Suprapubic skin (tissue), 4 donors: Measurements from ENCODE around the gene CRYAB. TPM values are rescaled to one million over a fixed set of nuclear protein-coding genes. Genes with fewer than 3 reads are reported as not detected.
"Not testable (repeated sequence)": the region's sequence is repeated elsewhere in the genome, so short reads cannot be mapped to it uniquely, and the experiment has no call there.

Source experiments
- DNase-seq, 2 donors: peaks; one replicate each; pipeline ENCODE4 v3.0.0-alpha.2; 2019; ENCODE audit warnings: low spot score in 2 of 2
- H3K27ac ChIP-seq: fragments of 200-600 bp; sonication (generic); one replicate; pipeline ENCODE4 v1.5.1; 2019
- H3K27me3 ChIP-seq: fragments of 200-600 bp; sonication (generic); one replicate; pipeline ENCODE4 v1.5.1; 2019
- H3K36me3 ChIP-seq: fragments of 200-600 bp; sonication (generic); one replicate; pipeline ENCODE4 v1.5.1; 2019
- H3K4me1 ChIP-seq: fragments of 200-600 bp; sonication (generic); one replicate; pipeline ENCODE4 v1.5.1; 2019
- H3K4me3 ChIP-seq: fragments of 200-600 bp; sonication (generic); one replicate; pipeline ENCODE4 v1.5.1; 2019; ENCODE audit warnings: mild to moderate bottlenecking
- H3K9me3 ChIP-seq: fragments of 200-600 bp; sonication (generic); one replicate; pipeline ENCODE4 v1.5.1; 2019
- CTCF ChIP-seq, 2 donors: fragments of 200-600 bp in 1 of 2; fragments of 450-650 bp in 1 of 2; sonication (generic) in 1 of 2; IDR thresholded peaks; one replicate each; pipeline ENCODE4 v1.5.1; 2016 to 2019; ENCODE audit warnings: antibody characterized with exemption in 2 of 2, mild to moderate bottlenecking in 1 of 2, moderate library complexity in 1 of 2
- EP300 ChIP-seq: sonication (generic); formaldehyde crosslinking; IDR thresholded peaks from one replicate; pipeline ENCODE4 v1.6.1; 2017; ENCODE audit warnings: antibody characterized with exemption
- POLR2A ChIP-seq, 2 donors: fragments of 450-650 bp; IDR thresholded peaks; one replicate each; pipeline ENCODE4 v1.6.1; 2017; ENCODE audit warnings: antibody characterized with exemption in 2 of 2, mild to moderate bottlenecking in 2 of 2, moderate library complexity in 2 of 2
- POLR2AphosphoS5 ChIP-seq, 3 donors: sonication (generic); formaldehyde crosslinking; IDR thresholded peaks; one replicate each; pipeline ENCODE4 v1.6.1; 2017; ENCODE audit warnings: antibody characterized with exemption in 3 of 3
- WGBS: methylation state at CpG from one replicate; pipeline ENCODE4 v1.1.5; 2018; 5-methylcytosine and 5-hydroxymethylcytosine counted together
- total RNA-seq, 4 donors: library from RNA; depleted of rRNA; stranded (reverse); fragments of >200 nt; gene quantifications; one replicate each; pipeline ENCODE4 v1.1.0, GENCODE V29; 2016

CRYAB gene
- total RNA-seq, 4 donors from 2014 or later: 144 to 203 (median 176) TPM

GRCh38 chr11:111886844-111887243 lies 24.7 kb downstream of the CRYAB start:
- Histone ChIP-seq H3K36me3 (peaks cover 3% of the 10 kb centered on the region), H3K27me3 (no peaks in the 10 kb centered on the region), H3K4me1 (no peaks in the 10 kb centered on the region), H3K9me3 (no peaks in the 10 kb centered on the region), H3K27ac (no peak overlapping the region), H3K4me3 (no peak overlapping the region)
- WGBS: 88% methylated on average over 2 of the region's 2 CpGs
- TF ChIP-seq POLR2AphosphoS5 (IDR thresholded peaks at IDR 0.05) (no peak), POLR2A (IDR thresholded peaks at IDR 0.05) (no peak)
- DNase-seq: no peak

- H3K27me3 ChIP-seq: no peaks in the 10 kb centered on the region
- H3K36me3 ChIP-seq: peaks cover 3% of the 10 kb centered on the region
- H3K4me3 ChIP-seq: no peak overlapping the region
- TF ChIP-seq POLR2AphosphoS5 (IDR thresholded peaks at IDR 0.05) (no peak), CTCF (IDR thresholded peaks at IDR 0.05) (no peak), POLR2A (IDR thresholded peaks at IDR 0.05) (no peak)
- H3K27ac ChIP-seq: no peak overlapping the region
- no peaks in the 10 kb centered on the region for H3K9me3 ChIP-seq
- no peak for DNase-seq
- 68% methylated on average over 4 of the region's 4 CpGs for WGBS
- no peaks in the 10 kb centered on the region for H3K4me1 ChIP-seq
Observed at GRCh38 chr11:111886032-111886431, 25.5 kb downstream of the CRYAB start.

GRCh38 chr11:111885053-111885452 lies 26.5 kb downstream of the CRYAB start:
- DNase-seq, H3K27me3 ChIP-seq, H3K36me3 ChIP-seq, H3K4me1 ChIP-seq, H3K9me3 ChIP-seq, H3K27ac ChIP-seq, H3K4me3 ChIP-seq: not testable (repeated sequence)
- WGBS: 92% methylated on average over 4 of the region's 4 CpGs

GRCh38 chr11:111882202-111882601 lies 29.4 kb downstream of the CRYAB start:
- Histone ChIP-seq H3K27me3 (no peaks in the 10 kb centered on the region), H3K27ac (no peak overlapping the region), H3K36me3 (peaks cover 3% of the 10 kb centered on the region), H3K4me3 (no peak overlapping the region), H3K9me3 (no peaks in the 10 kb centered on the region), H3K4me1 (peaks cover 20% of the 10 kb centered on the region)
- TF ChIP-seq CTCF (IDR thresholded peaks at IDR 0.05): no peak
- TF ChIP-seq EP300: no peak
- no peak for TF ChIP-seq POLR2A (IDR thresholded peaks at IDR 0.05)
- TF ChIP-seq POLR2AphosphoS5 (IDR thresholded peaks at IDR 0.05): no peak
- no peak for DNase-seq
- 92% methylated on average over 5 of the region's 5 CpGs for WGBS

- 47% methylated on average over 6 of the region's 6 CpGs for whole genome bisulfite sequencing
- Histone ChIP-seq H3K27ac (peak overlapping the region; percentile 94), H3K4me3 (peak overlapping the region; percentile 77), H3K4me1 (peaks cover 20% of the 10 kb centered on the region), H3K36me3 (peaks cover 3% of the 10 kb centered on the region), H3K27me3 (no peaks in the 10 kb centered on the region), H3K9me3 (no peaks in the 10 kb centered on the region)
- TF ChIP-seq CTCF (IDR thresholded peaks at IDR 0.05) (no peak), POLR2AphosphoS5 (IDR thresholded peaks at IDR 0.05) (no peak), EP300 (no peak), POLR2A (IDR thresholded peaks at IDR 0.05) (no peak)
- no peak for DNase-seq
Observed at GRCh38 chr11:111879637-111879960, 32.0 kb downstream of the CRYAB start.

DNA sequence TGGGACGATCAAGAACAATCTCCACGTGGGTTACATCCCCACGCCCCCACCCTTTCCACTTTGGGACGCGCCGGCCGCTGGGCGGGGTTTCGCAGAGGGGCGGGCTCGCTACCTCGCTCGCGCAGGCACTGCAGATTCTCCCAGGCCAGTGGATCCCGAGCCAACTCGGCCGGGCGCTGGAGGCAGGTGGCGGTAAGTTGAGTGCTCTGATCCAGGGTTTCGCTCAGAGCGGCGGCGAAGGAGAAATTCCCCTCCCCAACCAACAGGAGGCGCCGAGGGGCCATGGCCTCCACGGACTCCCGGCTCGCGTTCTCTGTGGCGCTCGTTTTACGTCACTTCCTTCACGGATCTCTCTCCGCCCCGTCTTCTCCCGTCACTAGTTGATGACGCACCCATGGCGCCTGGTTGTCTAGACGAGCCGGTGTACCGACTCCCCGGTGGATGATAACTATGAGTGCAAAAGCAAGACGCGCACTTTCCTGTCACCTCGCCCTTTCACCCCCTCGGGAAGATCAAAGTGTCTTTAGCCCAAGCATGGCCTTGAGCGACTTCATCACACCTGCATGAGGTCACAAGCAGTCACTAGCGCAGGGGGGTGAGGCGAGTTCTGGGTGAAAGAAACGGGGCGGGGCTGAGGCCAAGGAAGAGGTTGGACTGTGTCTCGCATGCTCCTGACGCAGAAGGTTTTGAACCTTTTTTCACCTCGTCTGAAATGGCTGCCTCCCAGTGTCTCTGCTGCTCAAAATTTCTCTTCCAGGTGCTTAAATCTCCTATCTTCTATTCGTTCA lies 32.5 kb downstream of the CRYAB start, which contains the start of the genes CFAP68 and FDXACB1:
Gene CFAP68, plus strand, starts transcription at position 693 of the 788 bp plus-strand sequence. Its CDS starts 20 bp downstream, at position 713.
Gene FDXACB1, minus strand, starts transcription at position 317 of the 788 bp plus-strand sequence. Its CDS starts 33 bp downstream, at position 284.
- Histone ChIP-seq H3K27ac (peak within 1 kb of the TSS; percentile 94), H3K27me3 (no peaks in the 10 kb centered on the region), H3K4me1 (peaks cover 20% of the 10 kb centered on the region), H3K9me3 (no peaks in the 10 kb centered on the region), H3K4me3 (peak within 1 kb of the TSS; percentile 77), H3K36me3 (peaks cover 3% of the 10 kb centered on the region)
- TF ChIP-seq CTCF (IDR thresholded peaks at IDR 0.05) (peak; percentile 96 to 97), POLR2A (IDR thresholded peaks at IDR 0.05) (peak in 1 of 2 donors; percentile 33), EP300 (peak; percentile 69), POLR2AphosphoS5 (IDR thresholded peaks at IDR 0.05) (peak; percentile 29 to 90 (median 44))
- DNase-seq: peak; percentile 98
- WGBS: under 1% methylated on average over 47 of the region's 55 CpGs
